ENCODE results near the gene ADORA3. TPM values are rescaled to one million over a fixed set of nuclear protein-coding genes. Genes with fewer than 3 reads are reported as not detected.
"Not testable (repeated sequence)": the region's sequence is repeated elsewhere in the genome, so short reads cannot be mapped to it uniquely, and the experiment has no call there.

The ADORA3 gene
- total RNA-seq, result under 1 TPM; 0.15 TPM

GRCh38 chr1:111503585-111504060 is at the start of gene ADORA3, which contains the start of gene TMIGD3:
TSS of gene ADORA3 (minus strand) at chr1:111503633. CDS start at chr1:111503354, 279 bp downstream.
TSS of gene TMIGD3 (minus strand) at chr1:111503633. CDS start at chr1:111503354, 279 bp downstream.
- POLR2A ChIA-PET, result no interaction called here
- Mint-ChIP-seq H3K4me3 (no peak within 1 kb of the TSS), H3K9me3 (peaks cover 8% of the 10 kb centered on the region), H3K27ac (peak within 1 kb of the TSS; percentile 75), H3K4me1 (peaks cover 59% of the 10 kb centered on the region), H3K36me3 (ENCODE audit: low read depth) (no peaks in the 10 kb centered on the region), H3K27me3 (no peaks in the 10 kb centered on the region)
- CTCF ChIA-PET, result interaction anchor here (1.2 to 1.9 kb wide), 3 partner anchors 13 to 211 kb away, joined by 3 to 11 read pairs (median 5); no protein-coding TSS in a partner anchor
- DNase-seq, result no peak

- H3K4me1 Mint-ChIP-seq, result peaks cover 9% of the 10 kb centered on the region
- H3K4me3 Mint-ChIP-seq, result no peak overlapping the region
- H3K9me3 Mint-ChIP-seq, result peaks cover 2% of the 10 kb centered on the region
- ChIA-PET CTCF (interaction anchor here (0.5 to 1.4 kb wide), 2 partner anchors 16 to 99 kb away, joined by 3 to 5 read pairs; no protein-coding TSS in a partner anchor), POLR2A (no interaction called here)
- no peak for DNase-seq
- H3K27me3 Mint-ChIP-seq, result peaks cover 10% of the 10 kb centered on the region
- H3K36me3 Mint-ChIP-seq (ENCODE audit: low read depth), result peaks cover 4% of the 10 kb centered on the region
- no peak overlapping the region for H3K27ac Mint-ChIP-seq
These were observed 49.8 kb upstream of the ADORA3 start for GRCh38 chr1:111553196-111553595.

GRCh38 chr1:111552587-111552986 is 49.2 kb upstream of the ADORA3 start:
- Mint-ChIP-seq H3K4me1 (peaks cover 9% of the 10 kb centered on the region), H3K27ac (no peak overlapping the region), H3K36me3 (ENCODE audit: low read depth) (peaks cover 4% of the 10 kb centered on the region), H3K4me3 (no peak overlapping the region), H3K27me3 (peaks cover 13% of the 10 kb centered on the region), H3K9me3 (peaks cover 2% of the 10 kb centered on the region)
- CTCF ChIA-PET, result interaction anchor here (1.4 kb wide), 1 partner anchor 15 kb away, joined by 5 read pairs; no protein-coding TSS in a partner anchor
- no peak for DNase-seq
- POLR2A ChIA-PET, result no interaction called here

- no peak overlapping the region for H3K4me3 Mint-ChIP-seq
- peaks cover 4% of the 10 kb centered on the region for H3K36me3 Mint-ChIP-seq (ENCODE audit: low read depth)
- CTCF ChIA-PET, result interaction anchor here (0.6 to 1.6 kb wide), 4 partner anchors 9 to 583 kb away, joined by 3 to 5 read pairs (median 3); no protein-coding TSS in a partner anchor
- H3K27me3 Mint-ChIP-seq, result peaks cover 13% of the 10 kb centered on the region
- POLR2A ChIA-PET, result no interaction called here
- H3K27ac Mint-ChIP-seq, result no peak overlapping the region
- peaks cover 2% of the 10 kb centered on the region for H3K9me3 Mint-ChIP-seq
- DNase-seq, result no peak
- peaks cover 9% of the 10 kb centered on the region for H3K4me1 Mint-ChIP-seq
These were observed 48.4 kb upstream of the ADORA3 start for GRCh38 chr1:111551623-111552411.

- H3K36me3 Mint-ChIP-seq (ENCODE audit: low read depth); H3K27me3 Mint-ChIP-seq; H3K27ac Mint-ChIP-seq; DNase-seq; H3K9me3 Mint-ChIP-seq; POLR2A ChIA-PET; H3K4me1 Mint-ChIP-seq; H3K4me3 Mint-ChIP-seq: not testable (repeated sequence)
- CTCF ChIA-PET, result interaction anchor here (1.1 to 1.9 kb wide), 3 partner anchors 13 to 39 kb away, joined by 3 to 4 read pairs (median 4); no protein-coding TSS in a partner anchor
These were observed 44.4 kb upstream of the ADORA3 start for GRCh38 chr1:111547786-111548185.

GRCh38 chr1:111542187-111542586 is 38.8 kb upstream of the ADORA3 start:
- POLR2A ChIA-PET, result no interaction called here

GRCh38 chr1:111541721-111542120 is 38.3 kb upstream of the ADORA3 start:
- H3K9me3 Mint-ChIP-seq, result peaks cover 8% of the 10 kb centered on the region
- no peak overlapping the region for H3K27ac Mint-ChIP-seq
- H3K4me3 Mint-ChIP-seq, result no peak overlapping the region
- DNase-seq, result no peak
- ChIA-PET CTCF (interaction anchor here (0.5 to 0.8 kb wide), 3 partner anchors 10 to 613 kb away, joined by 3 read pairs; no protein-coding TSS in a partner anchor), POLR2A (no interaction called here)
- peaks cover 9% of the 10 kb centered on the region for H3K4me1 Mint-ChIP-seq
- no peaks in the 10 kb centered on the region for H3K36me3 Mint-ChIP-seq (ENCODE audit: low read depth)
- peaks cover 7% of the 10 kb centered on the region for H3K27me3 Mint-ChIP-seq

More at GRCh38 chr1:111542187-111542586, 38.8 kb upstream of the ADORA3 start:
- Mint-ChIP-seq H3K9me3 (peaks cover 8% of the 10 kb centered on the region), H3K4me1 (peaks cover 9% of the 10 kb centered on the region), H3K36me3 (ENCODE audit: low read depth) (no peaks in the 10 kb centered on the region), H3K4me3 (no peak overlapping the region), H3K27ac (no peak overlapping the region), H3K27me3 (peaks cover 7% of the 10 kb centered on the region)
- CTCF ChIA-PET, result interaction anchor here (0.8 kb wide), 1 partner anchor 9 kb away, joined by 3 read pairs; no protein-coding TSS in a partner anchor
- DNase-seq, result no peak

- Mint-ChIP-seq H3K4me3 (no peak overlapping the region), H3K27me3 (peaks cover 4% of the 10 kb centered on the region), H3K36me3 (ENCODE audit: low read depth) (no peaks in the 10 kb centered on the region), H3K27ac (no peak overlapping the region), H3K9me3 (peaks cover 8% of the 10 kb centered on the region), H3K4me1 (peaks cover 9% of the 10 kb centered on the region)
- no peak for DNase-seq
- CTCF ChIA-PET, result interaction anchor here (0.8 to 1.7 kb wide), 2 partner anchors 25 to 30 kb away, joined by 3 to 4 read pairs; no protein-coding TSS in a partner anchor
- POLR2A ChIA-PET, result interaction anchor here (0.6 kb wide), 1 partner anchor 160 kb away, joined by 3 read pairs; no protein-coding TSS in a partner anchor
These were observed 37.5 kb upstream of the ADORA3 start for GRCh38 chr1:111540928-111541327.

- H3K27ac Mint-ChIP-seq, result no peak overlapping the region
- no peak overlapping the region for H3K4me3 Mint-ChIP-seq
- ChIA-PET POLR2A (no interaction called here), CTCF (interaction anchor here (1.9 to 2.3 kb wide), 2 partner anchors 15 to 31 kb away, joined by 5 read pairs; no protein-coding TSS in a partner anchor)
- DNase-seq, result no peak
- peaks cover 9% of the 10 kb centered on the region for H3K4me1 Mint-ChIP-seq
- no peaks in the 10 kb centered on the region for H3K36me3 Mint-ChIP-seq (ENCODE audit: low read depth)
- H3K9me3 Mint-ChIP-seq, result no peaks in the 10 kb centered on the region
- H3K27me3 Mint-ChIP-seq, result peaks cover 2% of the 10 kb centered on the region
These were observed 35.1 kb upstream of the ADORA3 start for GRCh38 chr1:111538343-111539025.

- Mint-ChIP-seq H3K4me1 (peaks cover 9% of the 10 kb centered on the region), H3K27me3 (peaks cover 2% of the 10 kb centered on the region), H3K36me3 (ENCODE audit: low read depth) (no peaks in the 10 kb centered on the region), H3K4me3 (no peak overlapping the region), H3K9me3 (no peaks in the 10 kb centered on the region), H3K27ac (no peak overlapping the region)
- CTCF ChIA-PET, result interaction anchor here (1.1 kb wide), 1 partner anchor 53 kb away, joined by 4 read pairs; no protein-coding TSS in a partner anchor
- POLR2A ChIA-PET, result no interaction called here
- no peak for DNase-seq
These were observed 32.1 kb upstream of the ADORA3 start for GRCh38 chr1:111535256-111536191.

- DNase-seq, result no peak
- Mint-ChIP-seq H3K27ac (no peak overlapping the region), H3K4me1 (peaks cover 36% of the 10 kb centered on the region), H3K4me3 (no peak overlapping the region), H3K36me3 (ENCODE audit: low read depth) (peaks cover 2% of the 10 kb centered on the region), H3K9me3 (peaks cover 4% of the 10 kb centered on the region), H3K27me3 (peaks cover 2% of the 10 kb centered on the region)
- CTCF ChIA-PET, result interaction anchor here (1.1 to 4.8 kb wide), 2 partner anchors 12 to 13 kb away, joined by 3 to 40 read pairs; no protein-coding TSS in a partner anchor
- POLR2A ChIA-PET, result no interaction called here
These were observed 16.6 kb upstream of the ADORA3 start for GRCh38 chr1:111520053-111520452.
